GM18499 (cell line): Measurements from ENCODE around the gene FRAS1.
"Not testable (repeated sequence)": the region's sequence is repeated elsewhere in the genome, so short reads cannot be mapped to it uniquely, and the experiment has no call there.

Source experiments
- ATAC-seq: cut with Tn5 transposase; IDR thresholded peaks from one replicate; pipeline ENCODE4 v1.9.1; 2021; ENCODE audit warnings: moderate number of reproducible peaks; ENCODE audit not compliant: insufficient read depth, unreplicated experiment

FRAS1 gene

GRCh38 chr4:78205591-78205990 lies 148.5 kb downstream of the FRAS1 start:
- no peak for ATAC-seq

- ATAC-seq = no peak
Measured at GRCh38 chr4:78207541-78207940, 150.4 kb downstream of the FRAS1 start.

GRCh38 chr4:78207951-78208350 lies 150.8 kb downstream of the FRAS1 start:
- ATAC-seq = no peak

GRCh38 chr4:78208896-78209295 lies 151.8 kb downstream of the FRAS1 start:
- ATAC-seq = not testable (repeated sequence)

GRCh38 chr4:78210694-78211410 lies 153.7 kb downstream of the FRAS1 start:
- ATAC-seq = no peak

- ATAC-seq = no peak
Measured at GRCh38 chr4:78213218-78213617, 156.1 kb downstream of the FRAS1 start.

- ATAC-seq = no peak
Measured at GRCh38 chr4:78214078-78214477, 157.0 kb downstream of the FRAS1 start.

- ATAC-seq = no peak
Measured at GRCh38 chr4:78217557-78217956, 160.4 kb downstream of the FRAS1 start.

- ATAC-seq = no peak
Measured at GRCh38 chr4:78218260-78218659, 161.1 kb downstream of the FRAS1 start.

- ATAC-seq = no peak
Measured at GRCh38 chr4:78219825-78220224, 162.7 kb downstream of the FRAS1 start.

- ATAC-seq = no peak
Measured at GRCh38 chr4:78220283-78220682, 163.2 kb downstream of the FRAS1 start.

- no peak for ATAC-seq
Measured at GRCh38 chr4:78222575-78223186, 165.6 kb downstream of the FRAS1 start.

- no peak for ATAC-seq
Measured at GRCh38 chr4:78225236-78225635, 168.1 kb downstream of the FRAS1 start.

- no peak for ATAC-seq
Measured at GRCh38 chr4:78226279-78226678, 169.2 kb downstream of the FRAS1 start.

- no peak for ATAC-seq
Measured at GRCh38 chr4:78227411-78228057, 170.4 kb downstream of the FRAS1 start.

GRCh38 chr4:78235800-78236199 lies 178.7 kb downstream of the FRAS1 start:
- ATAC-seq = no peak

- ATAC-seq = no peak
Measured at GRCh38 chr4:78237360-78237759, 180.2 kb downstream of the FRAS1 start.

GRCh38 chr4:78242071-78242470 lies 184.9 kb downstream of the FRAS1 start:
- no peak for ATAC-seq

GRCh38 chr4:78244705-78245485 lies 187.8 kb downstream of the FRAS1 start:
- ATAC-seq = no peak

GRCh38 chr4:78247536-78248285 lies 190.6 kb downstream of the FRAS1 start:
- no peak for ATAC-seq
